GM12891 (cell line): ENCODE results near the gene RETN.

ENCODE experiments used
- POLR2A ChIP-seq: IDR thresholded peaks from 2 replicates; pipeline ENCODE4 v1.6.1; 2011; ENCODE audit warnings: low read depth, low read length, control low read depth
- POU2F2 ChIP-seq: IDR thresholded peaks from 2 replicates; pipeline ENCODE4 v1.6.1; 2011; ENCODE audit warnings: low read depth, mild to moderate bottlenecking, control low read depth, low read length, moderate library complexity
- TAF1 ChIP-seq: IDR thresholded peaks from 2 replicates; pipeline ENCODE4 v1.6.1; 2011; ENCODE audit warnings: low read depth, low read length, control low read depth

DNA sequence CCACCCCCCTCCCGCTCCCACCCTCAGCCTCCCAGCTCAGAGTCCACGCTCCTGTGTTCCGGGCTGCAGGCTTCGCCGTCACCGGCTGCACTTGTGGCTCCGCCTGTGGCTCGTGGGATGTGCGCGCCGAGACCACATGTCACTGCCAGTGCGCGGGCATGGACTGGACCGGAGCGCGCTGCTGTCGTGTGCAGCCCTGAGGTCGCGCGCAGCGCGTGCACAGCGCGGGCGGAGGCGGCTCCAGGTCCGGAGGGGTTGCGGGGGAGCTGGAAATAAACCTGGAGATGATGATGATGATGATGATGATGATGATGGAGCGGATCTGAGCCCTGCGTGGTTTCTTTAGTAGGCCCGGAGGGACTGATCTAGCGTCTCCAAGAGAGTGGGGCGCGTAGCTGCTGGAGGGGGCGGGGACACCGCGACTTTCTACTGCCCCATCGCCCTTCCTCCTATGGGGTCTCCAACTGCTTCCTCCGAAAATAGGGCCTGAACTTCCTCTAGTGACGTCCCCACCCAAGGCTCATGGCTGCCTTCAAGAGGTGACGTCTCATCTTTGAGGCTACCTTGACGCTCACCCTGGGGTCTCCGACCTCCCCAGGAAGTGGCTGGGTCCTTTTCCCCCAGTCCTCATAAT, 1.4 kb downstream of the RETN start:
- TF ChIP-seq TAF1: no peak
- TF ChIP-seq POLR2A: no peak
- TF ChIP-seq POU2F2: no peak
